ENCODE measurements around the gene VPS39. TPM values are rescaled to one million over a fixed set of nuclear protein-coding genes. Genes with fewer than 3 reads are reported as not detected.

The VPS39 gene
- total RNA-seq, 1 donor from 2014 or later, result 88.9 TPM

DNA sequence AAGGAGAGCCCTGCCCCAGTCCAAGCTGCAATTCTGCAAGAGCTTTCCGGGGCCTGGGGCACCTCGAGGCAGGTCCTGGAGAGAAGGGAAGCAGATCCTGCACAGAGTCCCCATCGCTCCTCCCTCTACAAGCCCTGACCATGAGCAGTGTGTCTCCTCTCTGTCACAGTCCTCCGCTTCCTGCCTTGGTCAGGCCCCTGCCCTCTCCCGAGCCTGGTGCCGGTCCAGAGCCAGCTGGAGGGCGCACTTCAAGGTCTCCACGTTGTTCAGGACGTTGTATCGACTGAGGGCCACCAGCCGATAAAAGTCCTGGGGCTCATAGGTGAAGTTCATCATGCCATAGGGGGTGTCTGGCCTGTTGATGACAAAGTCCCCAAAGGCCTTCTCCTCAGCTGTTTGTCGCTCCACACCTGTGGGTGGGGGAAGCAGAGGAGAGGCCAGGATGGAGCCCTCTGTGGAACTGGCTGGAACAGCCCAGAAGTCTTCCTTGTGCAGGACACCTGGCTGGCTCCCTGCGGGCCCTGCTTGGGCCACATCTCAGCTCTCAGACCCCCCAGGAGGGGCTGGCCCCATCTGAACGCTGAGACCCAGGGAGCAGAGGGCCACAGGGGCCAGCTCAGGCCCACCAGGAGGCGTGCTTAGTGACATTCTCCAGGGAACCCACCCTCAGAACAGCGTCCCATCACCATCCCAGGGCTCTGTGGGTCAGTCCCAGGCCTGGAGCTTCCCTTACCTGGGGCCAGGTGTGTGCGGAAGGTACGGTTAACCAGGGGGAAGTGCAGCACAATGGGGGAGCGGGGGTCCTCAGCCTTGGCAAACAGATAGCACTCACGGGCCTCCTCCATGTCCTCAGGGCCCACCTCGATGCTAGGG, 66.1 kb downstream of the VPS39 start:
- peaks cover 4% of the 10 kb centered on the region for H3K27me3 Mint-ChIP-seq
- no peaks in the 10 kb centered on the region for H3K36me3 Mint-ChIP-seq (ENCODE audit: insufficient read depth)
- TF ChIP-seq, protein P1, sequence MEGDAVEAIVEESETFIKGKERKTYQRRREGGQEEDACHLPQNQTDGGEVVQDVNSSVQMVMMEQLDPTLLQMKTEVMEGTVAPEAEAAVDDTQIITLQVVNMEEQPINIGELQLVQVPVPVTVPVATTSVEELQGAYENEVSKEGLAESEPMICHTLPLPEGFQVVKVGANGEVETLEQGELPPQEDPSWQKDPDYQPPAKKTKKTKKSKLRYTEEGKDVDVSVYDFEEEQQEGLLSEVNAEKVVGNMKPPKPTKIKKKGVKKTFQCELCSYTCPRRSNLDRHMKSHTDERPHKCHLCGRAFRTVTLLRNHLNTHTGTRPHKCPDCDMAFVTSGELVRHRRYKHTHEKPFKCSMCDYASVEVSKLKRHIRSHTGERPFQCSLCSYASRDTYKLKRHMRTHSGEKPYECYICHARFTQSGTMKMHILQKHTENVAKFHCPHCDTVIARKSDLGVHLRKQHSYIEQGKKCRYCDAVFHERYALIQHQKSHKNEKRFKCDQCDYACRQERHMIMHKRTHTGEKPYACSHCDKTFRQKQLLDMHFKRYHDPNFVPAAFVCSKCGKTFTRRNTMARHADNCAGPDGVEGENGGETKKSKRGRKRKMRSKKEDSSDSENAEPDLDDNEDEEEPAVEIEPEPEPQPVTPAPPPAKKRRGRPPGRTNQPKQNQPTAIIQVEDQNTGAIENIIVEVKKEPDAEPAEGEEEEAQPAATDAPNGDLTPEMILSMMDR (IDR thresholded peaks at IDR 0.05; ENCODE audit: unreplicated experiment), result no peak
- no peak for DNase-seq (ENCODE audit: low spot score, unreplicated experiment)
- H3K4me3 Mint-ChIP-seq (ENCODE audit: low read depth), result no peak overlapping the region
- no peak overlapping the region for H3K27ac Mint-ChIP-seq
- peaks cover 14% of the 10 kb centered on the region for H3K9me3 Mint-ChIP-seq (ENCODE audit: low read depth)
- H3K4me1 Mint-ChIP-seq (ENCODE audit: low read depth), result no peaks in the 10 kb centered on the region

DNA sequence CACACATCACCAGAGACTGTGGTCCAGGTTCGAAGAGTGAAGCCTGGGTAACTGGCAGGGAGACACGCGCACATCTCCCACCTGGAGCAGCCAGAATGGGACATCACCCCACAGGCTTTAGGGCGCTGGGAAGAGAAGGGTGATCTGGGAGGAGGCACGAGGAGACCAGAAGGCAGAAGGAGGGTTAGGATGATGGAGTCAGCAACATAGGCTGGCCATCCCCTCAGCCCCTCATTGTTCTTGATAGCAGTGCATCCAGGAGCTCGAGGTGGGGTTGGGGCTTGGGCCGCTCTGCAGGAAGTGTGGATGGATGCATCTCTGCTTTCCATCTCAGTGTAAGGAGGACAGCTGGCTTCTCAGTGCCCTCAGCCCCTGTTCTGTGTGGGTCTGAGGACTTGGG, 66.9 kb downstream of the VPS39 start:
- Mint-ChIP-seq H3K27ac (no peak overlapping the region), H3K9me3 (ENCODE audit: low read depth) (peaks cover 14% of the 10 kb centered on the region), H3K27me3 (peaks cover 4% of the 10 kb centered on the region), H3K4me3 (ENCODE audit: low read depth) (no peak overlapping the region), H3K36me3 (ENCODE audit: insufficient read depth) (no peaks in the 10 kb centered on the region), H3K4me1 (ENCODE audit: low read depth) (no peaks in the 10 kb centered on the region)
- TF ChIP-seq, protein P1 (IDR thresholded peaks at IDR 0.05; ENCODE audit: unreplicated experiment), result no peak
- no peak for DNase-seq (ENCODE audit: low spot score, unreplicated experiment)

DNA sequence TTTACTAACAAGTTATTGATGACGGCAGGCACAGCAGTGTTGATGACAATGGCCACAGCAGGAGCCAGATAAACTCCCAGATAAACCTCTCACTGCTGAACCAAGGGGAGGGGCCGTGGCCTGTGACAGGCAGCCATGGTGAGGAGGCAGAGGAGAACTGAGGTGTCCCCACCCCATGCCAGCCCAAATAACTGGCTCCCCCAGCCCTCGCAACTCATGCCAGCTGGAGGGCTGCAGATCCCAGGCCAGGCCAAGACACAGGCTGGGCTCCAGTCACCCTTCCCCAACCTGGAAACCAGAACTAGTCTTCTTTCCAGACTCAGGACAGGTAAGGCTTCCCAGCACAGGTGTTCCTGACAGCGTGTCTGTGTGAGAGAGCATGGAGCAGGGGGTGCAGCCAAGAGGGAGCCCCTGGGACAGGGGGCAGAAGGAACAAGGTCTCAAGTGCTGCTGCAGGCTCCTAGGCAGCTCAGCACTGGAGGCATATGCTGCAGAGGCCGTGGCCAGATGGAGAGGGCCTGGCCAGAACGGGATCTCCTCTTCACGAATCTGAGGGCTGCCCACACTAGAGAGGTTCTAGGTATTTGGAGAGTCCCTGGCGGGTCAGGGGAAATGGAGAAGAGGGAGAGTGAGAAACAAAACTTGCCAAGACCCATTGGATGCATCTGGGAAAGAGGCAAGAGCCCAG, 67.6 kb downstream of the VPS39 start:
- Mint-ChIP-seq H3K4me3 (ENCODE audit: low read depth) (no peak overlapping the region), H3K36me3 (ENCODE audit: insufficient read depth) (no peaks in the 10 kb centered on the region), H3K4me1 (ENCODE audit: low read depth) (no peaks in the 10 kb centered on the region), H3K27me3 (peaks cover 4% of the 10 kb centered on the region), H3K27ac (no peak overlapping the region), H3K9me3 (ENCODE audit: low read depth) (peaks cover 14% of the 10 kb centered on the region)
- no peak for DNase-seq (ENCODE audit: low spot score, unreplicated experiment)
- TF ChIP-seq, protein P1 (IDR thresholded peaks at IDR 0.05; ENCODE audit: unreplicated experiment), result no peak

DNA sequence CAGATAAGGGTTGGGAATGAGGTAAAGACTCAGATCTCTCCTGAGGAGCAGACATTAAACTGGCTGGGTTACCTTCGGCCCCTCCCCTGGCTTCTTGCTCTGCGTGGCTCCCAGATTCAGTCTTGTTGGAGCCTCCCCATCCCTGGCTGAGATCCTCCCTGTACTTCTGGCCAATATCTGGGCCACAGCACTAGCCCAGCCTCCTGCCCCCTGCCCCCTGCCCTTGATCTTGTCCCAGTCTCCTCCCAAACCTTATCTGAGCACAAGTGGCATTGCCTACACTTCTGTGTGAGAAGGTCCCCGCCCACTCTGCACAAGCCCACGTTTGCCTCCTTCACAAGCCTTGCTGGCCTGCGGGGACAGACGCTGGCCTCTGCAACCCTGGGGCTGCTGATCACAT, 68.5 kb downstream of the VPS39 start:
- TF ChIP-seq, protein P1 (IDR thresholded peaks at IDR 0.05; ENCODE audit: unreplicated experiment), result no peak
- H3K4me3 Mint-ChIP-seq (ENCODE audit: low read depth), result no peak overlapping the region
- H3K27ac Mint-ChIP-seq, result no peak overlapping the region
- H3K36me3 Mint-ChIP-seq (ENCODE audit: insufficient read depth), result no peaks in the 10 kb centered on the region
- H3K9me3 Mint-ChIP-seq (ENCODE audit: low read depth), result peaks cover 14% of the 10 kb centered on the region
- H3K27me3 Mint-ChIP-seq, result no peaks in the 10 kb centered on the region
- no peaks in the 10 kb centered on the region for H3K4me1 Mint-ChIP-seq (ENCODE audit: low read depth)
- no peak for DNase-seq (ENCODE audit: low spot score, unreplicated experiment)

DNA sequence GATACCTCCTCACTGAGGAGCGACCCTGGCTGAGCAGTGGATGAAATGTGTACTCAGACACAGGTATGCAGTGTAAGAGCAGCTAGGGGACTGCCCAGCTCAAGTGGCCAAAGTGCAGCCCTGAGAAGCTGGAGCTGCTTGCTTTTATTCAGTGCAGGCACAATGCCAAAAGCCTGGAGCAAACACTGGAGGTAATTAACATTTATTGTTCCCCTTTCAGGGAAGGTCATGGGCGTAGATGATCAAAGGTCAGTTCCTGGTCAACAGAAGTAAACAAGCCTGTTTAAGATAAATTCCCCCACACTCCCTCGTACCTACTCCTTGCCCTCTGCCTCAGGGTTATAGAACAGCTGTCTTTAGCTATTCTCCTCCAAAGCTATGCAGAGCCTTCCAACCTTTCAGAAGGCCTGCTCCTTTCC, 69.1 kb downstream of the VPS39 start:
- Mint-ChIP-seq H3K27me3 (no peaks in the 10 kb centered on the region), H3K9me3 (ENCODE audit: low read depth) (peaks cover 14% of the 10 kb centered on the region), H3K4me3 (ENCODE audit: low read depth) (no peak overlapping the region), H3K27ac (no peak overlapping the region), H3K36me3 (ENCODE audit: insufficient read depth) (no peaks in the 10 kb centered on the region), H3K4me1 (ENCODE audit: low read depth) (no peaks in the 10 kb centered on the region)
- TF ChIP-seq, protein P1 (IDR thresholded peaks at IDR 0.05; ENCODE audit: unreplicated experiment), result no peak
- DNase-seq (ENCODE audit: low spot score, unreplicated experiment), result no peak

Data from progenitor cell of endocrine pancreas (in vitro differentiated cells).